ENCODE data around the gene NOP9.

GRCh38 chr14:24313913-24314312 lies 14.3 kb downstream of the NOP9 start:
- TF ChIP-seq CTCF (IDR thresholded peaks at IDR 0.05) (no peak), POLR2A (IDR thresholded peaks at IDR 0.05) (no peak), POLR2AphosphoS5 (IDR thresholded peaks at IDR 0.05) (no peak)
